Globus pallidus (tissue), 1 donor: ENCODE data around the gene ZNF716.
"Not testable (repeated sequence)": the region's sequence is repeated elsewhere in the genome, so short reads cannot be mapped to it uniquely, and the experiment has no call there.

Experiments
- DNase-seq: peaks from one replicate; pipeline ENCODE4 v3.0.0-alpha.2; 2015; ENCODE audit warnings: low spot score

Gene ZNF716

GRCh38 chr7:57449904-57450303 is at the start of gene ZNF716:
ZNF716 (plus strand) TSS chr7:57450177; CDS start chr7:57450289, 112 bp downstream.
- DNase-seq: no peak

GRCh38 chr7:57400531-57401155 is 49.3 kb upstream of the ZNF716 start:
- DNase-seq: no peak

DNA sequence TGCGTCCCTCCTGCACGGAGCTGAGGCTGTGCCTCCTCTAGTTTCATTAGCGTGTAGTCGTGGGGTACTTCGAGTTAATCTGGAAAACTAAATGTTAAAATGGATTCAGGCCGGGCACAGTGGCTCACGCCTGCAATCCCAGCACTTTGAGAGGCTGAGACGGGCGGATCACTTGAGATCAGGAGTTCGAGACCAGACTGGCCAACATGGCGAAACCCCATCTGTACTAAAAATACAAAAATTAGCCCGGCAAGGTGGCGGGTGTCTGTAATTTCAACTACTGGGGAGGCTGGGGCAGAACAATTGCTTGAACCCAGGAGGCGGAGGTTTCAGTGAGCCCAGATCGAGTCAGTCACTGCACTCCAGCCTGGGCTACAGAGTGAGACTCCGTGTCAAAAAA is 46.9 kb upstream of the ZNF716 start:
- not testable (repeated sequence) for DNase-seq

DNA sequence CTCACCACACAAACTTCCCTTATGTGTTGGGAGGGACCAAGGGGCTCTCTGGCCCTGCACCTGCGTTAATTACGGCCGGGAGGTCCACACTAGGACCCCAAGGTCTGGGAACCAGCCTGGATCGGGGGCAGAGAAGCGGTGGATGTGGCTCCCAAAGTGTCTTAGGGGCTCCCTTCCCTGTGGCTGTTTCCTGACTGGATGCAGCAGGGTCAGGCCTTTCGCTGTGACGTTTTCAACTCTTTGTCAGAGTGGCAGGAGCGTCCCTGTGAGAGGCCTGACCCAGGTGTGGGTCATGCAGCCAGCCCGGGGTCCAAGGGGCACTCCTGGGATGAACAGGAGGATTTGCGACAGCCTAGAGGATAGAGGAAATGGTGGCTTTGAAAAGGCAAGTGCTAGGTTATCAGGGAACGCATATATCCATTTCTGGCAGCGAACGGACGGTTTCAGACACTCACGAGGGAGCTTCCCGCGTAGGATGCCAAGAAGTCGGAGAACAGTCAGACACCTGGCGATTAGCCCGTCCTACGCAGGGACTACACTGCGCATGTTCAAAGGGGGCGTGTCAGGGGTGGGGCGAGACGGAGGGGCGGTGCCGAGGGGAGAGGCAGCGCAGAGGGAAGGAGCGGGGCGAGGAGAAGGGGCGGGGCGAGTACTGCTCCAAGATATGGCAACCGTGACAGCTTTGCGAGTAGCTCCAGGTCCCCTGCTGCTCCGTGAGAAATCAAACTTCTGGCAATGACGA is 46.2 kb upstream of the ZNF716 start:
- peak; percentile 55 for DNase-seq

- DNase-seq: peak; percentile 61
These were observed 45.5 kb upstream of the ZNF716 start for GRCh38 chr7:57404343-57404966.

DNA sequence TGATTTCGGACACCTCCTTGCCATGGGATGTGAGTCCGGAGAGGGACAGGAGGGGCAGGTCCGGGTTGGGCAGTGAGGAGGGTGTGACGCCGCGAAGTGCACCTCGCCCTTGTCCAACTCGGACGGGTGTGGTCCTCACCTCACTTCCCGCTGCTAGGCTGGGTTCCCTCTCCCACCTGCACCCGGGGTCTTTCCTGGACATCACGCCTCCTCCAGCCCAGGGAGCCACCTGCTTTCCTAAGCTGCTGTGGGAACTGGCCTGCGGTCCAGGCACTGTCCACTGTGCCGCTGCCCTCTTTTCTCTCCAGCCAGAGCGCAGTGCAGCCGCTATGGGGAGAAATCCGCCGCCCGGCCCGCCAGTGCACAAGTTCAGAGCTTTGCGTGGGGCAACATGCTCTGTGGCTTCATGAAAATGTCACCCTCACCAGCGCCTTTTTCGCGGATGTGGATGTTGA is 45.0 kb upstream of the ZNF716 start:
- no peak for DNase-seq

DNA sequence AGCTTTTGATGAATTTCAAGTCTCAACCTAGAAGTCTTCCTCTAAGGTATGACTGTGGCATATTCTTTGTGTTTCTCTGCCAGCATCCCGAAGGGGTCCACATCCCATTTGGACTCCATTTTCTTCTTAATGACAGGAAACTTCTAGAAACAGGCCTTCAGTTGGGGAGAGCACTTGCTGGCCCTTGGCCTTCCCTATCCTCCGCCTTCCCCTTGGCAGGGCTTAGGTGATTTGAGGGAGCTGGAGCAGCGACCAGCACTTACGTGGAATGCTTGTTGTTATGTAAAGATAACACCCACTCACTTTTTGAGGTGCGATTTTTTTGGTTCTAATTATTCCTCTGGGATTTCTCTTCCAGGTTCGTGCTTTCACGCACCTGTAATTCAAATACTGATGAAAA is 42.9 kb upstream of the ZNF716 start:
- no peak for DNase-seq

DNA sequence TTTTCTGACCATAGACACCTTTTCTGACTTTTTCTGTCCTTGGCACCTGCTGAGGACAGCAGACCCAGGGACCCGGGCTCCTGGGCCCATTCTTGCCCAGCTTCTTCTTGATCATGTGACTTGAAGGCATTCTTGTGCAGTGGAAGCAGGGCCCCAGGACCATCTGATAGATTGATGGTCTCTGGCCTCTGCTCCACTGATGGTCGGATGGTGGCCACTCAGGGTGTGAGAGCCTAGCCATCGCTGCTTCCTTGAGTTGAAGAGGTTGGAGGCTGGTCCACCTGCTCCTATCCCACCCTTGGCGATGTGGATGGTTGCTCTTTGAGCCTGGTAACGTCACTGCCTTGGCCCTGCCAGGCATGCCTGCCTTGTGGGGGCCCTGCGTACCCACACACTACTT is 37.8 kb upstream of the ZNF716 start:
- DNase-seq: no peak

- no peak for DNase-seq
These were observed 37.4 kb upstream of the ZNF716 start for GRCh38 chr7:57412618-57413017.

DNA sequence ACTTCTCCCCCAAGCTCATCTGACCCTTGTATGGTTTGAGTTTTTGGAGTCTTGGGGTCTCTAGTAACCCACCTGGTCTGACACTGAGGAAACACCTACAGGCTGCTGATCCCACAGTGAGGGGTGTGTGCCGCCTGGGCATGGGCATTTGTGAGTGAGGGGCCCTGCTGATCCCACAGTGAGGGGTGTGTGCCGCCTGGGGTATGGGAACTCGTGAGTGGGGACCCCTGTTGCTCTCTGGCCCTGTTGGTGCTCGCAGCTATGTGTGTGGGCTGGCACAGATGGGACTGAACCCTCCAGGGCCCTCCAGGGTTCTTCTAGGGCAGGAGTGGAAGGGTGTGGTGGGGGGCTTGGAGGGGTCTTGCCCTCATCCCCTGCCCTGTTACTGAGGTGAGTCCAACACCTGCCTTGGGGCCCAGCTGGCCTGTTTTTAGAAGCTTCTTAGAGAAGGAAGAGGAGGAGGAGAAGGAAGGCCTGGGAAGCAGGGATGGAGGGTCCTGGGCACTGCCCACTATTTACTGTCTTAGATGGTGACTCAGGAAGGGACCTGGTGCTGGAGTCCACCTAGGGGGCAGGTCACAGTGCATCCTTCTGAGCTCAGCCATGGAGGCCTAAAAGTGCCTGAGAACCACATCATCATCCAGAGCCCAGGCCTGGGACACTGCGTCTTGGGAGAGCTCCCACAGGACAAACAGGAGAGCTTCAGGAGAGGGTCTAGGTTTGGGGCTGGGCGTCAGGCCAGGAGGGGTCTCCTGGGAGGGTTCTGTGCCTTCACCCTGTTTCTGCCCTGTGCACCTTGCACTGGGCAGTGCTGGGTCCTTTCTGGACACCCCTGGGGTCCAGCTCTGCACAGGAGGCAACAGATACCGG is 36.2 kb upstream of the ZNF716 start:
- DNase-seq: no peak

GRCh38 chr7:57414415-57414814 is 35.6 kb upstream of the ZNF716 start:
- no peak for DNase-seq

- no peak for DNase-seq
These were observed 35.1 kb upstream of the ZNF716 start for GRCh38 chr7:57414852-57415251.

DNA sequence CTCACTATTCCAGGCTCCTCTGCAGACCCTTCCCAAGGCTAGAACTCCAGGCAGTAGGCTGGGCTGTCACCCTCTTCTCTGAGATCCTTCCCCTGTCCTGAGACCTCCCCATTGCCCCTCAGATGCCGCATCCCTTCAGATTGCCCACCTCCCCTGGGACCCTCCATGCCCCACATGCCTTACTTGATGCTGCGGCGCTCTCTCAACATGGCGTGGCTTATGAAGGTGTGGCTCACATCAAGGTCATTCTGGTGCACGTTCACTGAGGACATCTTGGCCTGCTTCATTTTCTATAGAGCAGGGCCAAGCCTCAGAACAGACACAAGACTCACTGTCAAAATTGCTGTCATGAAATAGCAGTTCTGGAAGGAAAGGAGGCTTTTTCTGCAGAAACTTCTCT is 34.7 kb upstream of the ZNF716 start:
- no peak for DNase-seq

DNA sequence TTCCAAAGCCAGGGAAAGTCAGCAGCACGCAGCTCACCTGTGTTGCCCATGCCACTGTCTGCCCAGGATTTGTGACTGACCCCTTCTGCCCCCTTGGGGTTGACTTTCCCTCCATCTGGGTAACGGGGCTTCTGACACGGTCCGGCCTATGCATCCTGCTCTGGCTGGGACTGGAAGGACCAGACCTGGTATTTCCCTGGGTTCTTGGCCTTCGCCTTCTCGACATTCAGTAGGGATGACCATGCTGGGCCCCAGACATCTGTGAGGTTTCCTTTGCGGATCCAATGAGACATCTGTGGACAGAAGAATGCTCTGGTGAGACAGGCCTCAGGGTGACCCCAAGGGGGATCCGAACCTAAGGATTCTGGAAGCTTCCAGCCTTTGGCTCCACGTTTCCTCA is 34.2 kb upstream of the ZNF716 start:
- DNase-seq: no peak

- DNase-seq: no peak
These were observed 33.2 kb upstream of the ZNF716 start for GRCh38 chr7:57416601-57417358.

DNA sequence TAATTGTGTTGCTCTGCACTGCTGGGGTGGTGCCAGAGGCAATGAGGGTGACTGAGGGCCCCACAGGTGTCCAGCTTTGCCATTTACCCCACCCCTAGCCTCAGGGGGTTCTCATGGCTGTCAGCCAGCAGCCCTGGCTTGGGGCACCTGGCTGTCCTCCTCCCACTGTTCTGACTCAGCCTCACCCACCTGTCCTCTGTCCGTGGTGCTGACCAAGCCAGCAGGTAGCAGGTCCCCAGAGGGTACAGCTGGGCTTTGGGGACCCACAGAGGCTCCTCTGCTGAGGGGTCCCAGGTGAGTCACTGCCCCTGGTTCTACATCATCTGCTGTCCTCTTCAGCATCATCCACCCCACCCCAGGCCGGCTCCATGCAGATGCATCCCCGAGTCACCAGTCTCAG is 32.2 kb upstream of the ZNF716 start:
- DNase-seq: no peak

DNA sequence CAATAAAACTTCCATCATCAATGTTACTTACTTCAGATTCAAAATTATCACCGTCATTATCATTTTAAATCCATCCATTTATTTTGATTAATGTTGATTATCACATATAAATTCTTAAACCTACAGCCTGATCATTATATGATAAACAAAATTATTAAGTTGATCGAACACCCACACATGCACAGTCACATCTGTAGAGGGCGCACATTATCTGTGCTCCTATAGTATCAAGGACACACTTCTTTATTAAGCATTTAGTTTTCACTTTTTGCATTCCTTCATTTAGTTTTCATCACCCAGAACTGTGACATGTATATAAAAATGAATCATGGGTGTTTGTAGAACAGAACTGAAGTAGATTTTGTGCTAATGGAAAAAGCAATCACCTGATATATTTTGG is 26.2 kb upstream of the ZNF716 start:
- no peak for DNase-seq

DNA sequence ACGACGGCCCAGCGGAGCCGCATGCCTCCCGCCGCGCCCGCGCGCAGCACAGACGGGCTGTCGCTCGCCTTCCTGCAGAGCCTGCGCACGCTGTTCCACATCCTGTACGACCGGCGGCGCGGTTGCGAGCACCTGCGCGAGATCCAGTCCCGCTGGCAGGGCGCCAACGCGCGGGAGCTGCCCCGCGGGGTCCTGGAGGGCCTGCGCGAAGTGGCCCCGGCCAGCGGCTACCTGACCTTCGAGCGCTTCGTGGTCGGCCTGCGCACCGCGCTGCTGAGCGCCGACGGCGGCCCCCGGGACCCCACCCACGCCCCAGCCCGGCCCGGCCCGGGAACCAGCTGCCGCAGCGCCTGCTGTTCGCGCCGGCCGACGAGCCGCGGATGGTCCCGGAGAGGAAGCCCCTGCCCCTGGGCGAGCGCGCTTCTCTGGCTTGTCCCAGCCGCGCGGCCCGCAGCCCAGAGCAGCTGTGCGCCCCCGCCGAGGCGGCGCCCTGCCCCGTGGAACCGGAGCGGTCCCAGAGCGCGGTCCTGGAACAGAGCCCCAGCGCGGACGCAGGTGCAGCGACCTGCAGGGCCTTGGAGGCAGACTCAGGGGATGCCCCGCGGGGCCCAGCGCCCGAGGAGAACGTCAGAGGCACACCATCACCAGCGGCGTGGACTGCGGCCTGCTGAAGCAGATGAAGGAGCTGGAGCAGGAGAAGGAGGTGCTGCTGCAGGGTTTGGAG is 25.3 kb upstream of the ZNF716 start:
- DNase-seq: no peak

DNA sequence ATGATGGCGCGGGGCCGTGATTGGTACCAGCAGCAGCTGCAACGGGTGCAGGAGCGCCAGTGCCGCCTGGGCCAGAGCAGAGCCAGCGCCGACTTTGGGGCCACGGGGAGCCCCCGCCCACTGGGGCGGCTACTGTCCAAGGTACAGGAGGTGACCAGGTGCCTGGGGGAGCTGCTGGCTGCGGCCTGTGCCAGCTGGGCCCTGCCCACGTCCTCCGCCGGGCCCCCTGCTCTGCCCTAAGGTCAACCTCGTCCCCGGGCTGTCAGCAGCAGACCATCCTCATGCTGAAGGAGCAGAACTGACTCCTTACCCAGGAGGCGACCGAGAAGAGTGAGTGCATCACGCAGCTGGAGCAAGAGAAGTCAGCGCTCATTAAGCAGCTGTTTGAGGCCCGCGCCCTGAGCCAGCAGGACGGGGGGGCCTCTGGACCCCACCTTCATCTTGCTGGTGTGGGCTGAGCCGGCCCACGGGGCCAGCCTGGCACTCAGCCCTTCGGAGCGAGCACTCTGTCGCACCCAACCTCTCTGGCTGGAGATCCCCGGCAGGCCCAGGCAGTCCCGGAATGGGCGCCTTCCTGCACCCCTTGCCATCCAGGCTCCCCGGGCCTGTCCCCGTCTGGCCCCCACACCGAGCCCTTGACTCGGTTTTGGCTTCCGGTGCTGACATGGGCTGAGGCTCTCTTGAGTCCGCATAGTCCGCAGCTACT is 24.6 kb upstream of the ZNF716 start:
- DNase-seq: no peak

- DNase-seq: no peak
These were observed 23.9 kb upstream of the ZNF716 start for GRCh38 chr7:57425969-57426628.
